Ecto neural progenitor cell (in vitro differentiated cells): Measurements from ENCODE around the gene NPLOC4.
"Not testable (repeated sequence)": the region's sequence is repeated elsewhere in the genome, so short reads cannot be mapped to it uniquely, and the experiment has no call there.

Experiments
- DNase-seq: peaks from one replicate; pipeline ENCODE4 v3.0.0-alpha.2; 2018; ENCODE audit warnings: low spot score

Gene NPLOC4

GRCh38 chr17:81635431-81635830 lies 1.5 kb downstream of the NPLOC4 start:
- DNase-seq, result no peak

- DNase-seq, result no peak
Measured at GRCh38 chr17:81631482-81631881, 5.4 kb downstream of the NPLOC4 start.

- no peak for DNase-seq
Measured at GRCh38 chr17:81630274-81630673, 6.6 kb downstream of the NPLOC4 start.

- DNase-seq, result no peak
Measured at GRCh38 chr17:81621494-81622130, 15.3 kb downstream of the NPLOC4 start.

GRCh38 chr17:81618307-81618706 lies 18.6 kb downstream of the NPLOC4 start:
- not testable (repeated sequence) for DNase-seq

GRCh38 chr17:81616877-81617276 lies 20.0 kb downstream of the NPLOC4 start:
- DNase-seq, result no peak

GRCh38 chr17:81615401-81615930 lies 21.4 kb downstream of the NPLOC4 start:
- no peak for DNase-seq

- DNase-seq, result no peak
Measured at GRCh38 chr17:81612172-81612970, 24.5 kb downstream of the NPLOC4 start.

- DNase-seq, result no peak
Measured at GRCh38 chr17:81609541-81610311, 27.2 kb downstream of the NPLOC4 start.

GRCh38 chr17:81608605-81609004 lies 28.3 kb downstream of the NPLOC4 start:
- no peak for DNase-seq

GRCh38 chr17:81608082-81608481 lies 28.8 kb downstream of the NPLOC4 start:
- DNase-seq, result no peak

- DNase-seq, result no peak
Measured at GRCh38 chr17:81607431-81607830, 29.5 kb downstream of the NPLOC4 start.

GRCh38 chr17:81603846-81604610 lies 32.9 kb downstream of the NPLOC4 start:
- no peak for DNase-seq

- no peak for DNase-seq
Measured at GRCh38 chr17:81601525-81602120, 35.3 kb downstream of the NPLOC4 start.

GRCh38 chr17:81599719-81600486 lies 37.0 kb downstream of the NPLOC4 start:
- no peak for DNase-seq

- no peak for DNase-seq
Measured at GRCh38 chr17:81593105-81593871, 43.6 kb downstream of the NPLOC4 start.

- no peak for DNase-seq
Measured at GRCh38 chr17:81591971-81592370, 44.9 kb downstream of the NPLOC4 start.

GRCh38 chr17:81590121-81590520 lies 46.8 kb downstream of the NPLOC4 start:
- no peak for DNase-seq

GRCh38 chr17:81589612-81590011 lies 47.3 kb downstream of the NPLOC4 start:
- no peak for DNase-seq

GRCh38 chr17:81586096-81586495 lies 50.8 kb downstream of the NPLOC4 start:
- no peak for DNase-seq
